Lower leg skin (tissue), 4 donors: ENCODE results near the gene DAP. TPM values are rescaled to one million over a fixed set of nuclear protein-coding genes. Genes with fewer than 3 reads are reported as not detected.
A peak's percentile ranks its signal among the peaks of the same experiment; 100 is the strongest.
"Not testable (repeated sequence)": the region's sequence is repeated elsewhere in the genome, so short reads cannot be mapped to it uniquely, and the experiment has no call there.

Experiments used
- DNase-seq, 2 donors: peaks; one replicate each; pipeline ENCODE4 v3.0.0-alpha.2; 2019; ENCODE audit warnings: low spot score in 2 of 2
- H3K4me3 ChIP-seq: fragments of 200-600 bp; sonication (generic); 2 replicates; pipeline ENCODE4 v1.5.1; 2017; ENCODE audit warnings: mild to moderate bottlenecking, low read depth; ENCODE audit not compliant: poor library complexity, severe bottlenecking
- POLR2A ChIP-seq, 2 donors: fragments of 450-650 bp; IDR thresholded peaks; one replicate each; pipeline ENCODE4 v1.6.1; 2016 to 2017; ENCODE audit warnings: antibody characterized with exemption in 2 of 2, mild to moderate bottlenecking in 1 of 2, moderate library complexity in 1 of 2
- WGBS, 2 donors: methylation state at CpG; one replicate each; pipeline ENCODE4 v1.1.5; 2018; 5-methylcytosine and 5-hydroxymethylcytosine counted together
- intact Hi-C: fragments of 100-400 bp; cut with DNase I; formaldehyde crosslinking; loops from one replicate; pipeline ENCODE4 v1.15.0; 2023; ENCODE audit warnings: low total_unique reads
- total RNA-seq, 4 donors: library from RNA; depleted of rRNA; stranded (reverse); fragments of >200 nt; gene quantifications; one replicate each; pipeline ENCODE4 v1.1.0, GENCODE V29; 2016
- TF ChIP-seq, protein P1 (sequence below), 3 donors: fragments of 450-650 bp; IDR thresholded peaks; one replicate each; pipeline ENCODE4 v1.5.1; 2016; ENCODE audit warnings: antibody characterized with exemption in 3 of 3, mild to moderate bottlenecking in 3 of 3, moderate library complexity in 2 of 3

The DAP gene
- total RNA-seq, 4 donors from 2014 or later: 36.4 to 41.9 (median 39.7) TPM

DNA sequence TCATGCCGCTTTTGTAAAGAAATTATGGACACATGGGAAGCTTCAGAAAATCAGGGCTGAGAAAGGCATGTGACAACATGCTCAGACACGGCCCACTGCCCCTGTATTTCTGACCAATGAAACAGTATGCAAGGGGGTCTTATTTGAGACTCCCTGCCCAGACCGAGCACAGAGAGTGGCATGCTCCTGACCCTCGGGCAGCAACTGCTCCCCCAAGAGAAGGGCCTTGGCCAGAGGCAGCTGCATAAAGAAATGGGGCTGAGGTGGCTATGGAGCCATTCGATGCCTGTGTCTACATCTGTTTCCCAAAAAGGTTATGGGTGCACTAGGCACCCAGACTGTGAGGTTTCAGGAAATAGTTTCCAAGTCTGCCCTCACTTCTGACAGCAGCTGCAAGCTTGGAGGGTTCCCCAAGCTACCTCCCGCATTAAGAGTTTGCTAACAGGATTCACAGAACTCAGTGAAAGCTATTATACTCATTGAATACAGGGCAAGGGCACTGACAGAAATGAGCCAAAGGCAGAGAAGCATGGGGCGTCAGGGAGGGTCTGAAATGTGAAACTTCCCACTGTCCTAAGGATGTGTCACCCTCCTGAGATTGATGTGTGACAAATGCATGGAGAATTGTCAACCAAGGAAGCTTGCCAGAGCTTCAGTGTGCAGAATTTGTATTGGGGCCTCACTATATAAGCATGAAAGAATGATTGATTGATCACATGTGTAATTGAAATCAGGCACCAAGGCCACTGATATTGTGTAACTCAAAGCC is 94.3 kb downstream of the DAP start:
- intact Hi-C loops: no loop called here
- H3K4me3 ChIP-seq: no peak overlapping the region
- TF ChIP-seq, protein P1, sequence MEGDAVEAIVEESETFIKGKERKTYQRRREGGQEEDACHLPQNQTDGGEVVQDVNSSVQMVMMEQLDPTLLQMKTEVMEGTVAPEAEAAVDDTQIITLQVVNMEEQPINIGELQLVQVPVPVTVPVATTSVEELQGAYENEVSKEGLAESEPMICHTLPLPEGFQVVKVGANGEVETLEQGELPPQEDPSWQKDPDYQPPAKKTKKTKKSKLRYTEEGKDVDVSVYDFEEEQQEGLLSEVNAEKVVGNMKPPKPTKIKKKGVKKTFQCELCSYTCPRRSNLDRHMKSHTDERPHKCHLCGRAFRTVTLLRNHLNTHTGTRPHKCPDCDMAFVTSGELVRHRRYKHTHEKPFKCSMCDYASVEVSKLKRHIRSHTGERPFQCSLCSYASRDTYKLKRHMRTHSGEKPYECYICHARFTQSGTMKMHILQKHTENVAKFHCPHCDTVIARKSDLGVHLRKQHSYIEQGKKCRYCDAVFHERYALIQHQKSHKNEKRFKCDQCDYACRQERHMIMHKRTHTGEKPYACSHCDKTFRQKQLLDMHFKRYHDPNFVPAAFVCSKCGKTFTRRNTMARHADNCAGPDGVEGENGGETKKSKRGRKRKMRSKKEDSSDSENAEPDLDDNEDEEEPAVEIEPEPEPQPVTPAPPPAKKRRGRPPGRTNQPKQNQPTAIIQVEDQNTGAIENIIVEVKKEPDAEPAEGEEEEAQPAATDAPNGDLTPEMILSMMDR (IDR thresholded peaks at IDR 0.05): no peak
- TF ChIP-seq POLR2A (IDR thresholded peaks at IDR 0.05): no peak
- WGBS, 2 donors: 88 to 91% methylated on average over 7 of the region's 7 CpGs
- peak in 1 of 2 donors; percentile 18 for DNase-seq

DNA sequence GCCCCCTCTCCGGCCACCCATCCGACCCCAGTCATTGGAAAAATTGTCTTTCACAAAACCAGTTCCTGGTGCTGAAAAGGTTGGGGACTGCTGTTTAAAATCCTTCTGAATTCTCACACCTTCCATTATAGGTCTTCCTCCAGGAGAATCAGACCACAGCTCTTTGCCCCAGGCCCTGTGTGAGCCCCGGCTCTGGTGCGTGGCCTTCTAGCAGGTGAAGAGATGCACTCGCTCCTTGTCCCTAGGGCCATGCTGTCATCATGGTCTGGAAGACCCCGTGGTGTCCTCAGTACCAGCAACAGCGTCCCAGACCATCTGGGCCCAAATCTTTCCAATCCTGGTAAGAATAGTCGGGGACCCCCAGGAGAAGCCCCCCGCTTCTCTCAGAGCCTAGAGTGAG is 95.2 kb downstream of the DAP start:
- no peak for TF ChIP-seq POLR2A (IDR thresholded peaks at IDR 0.05)
- TF ChIP-seq, protein P1 (IDR thresholded peaks at IDR 0.05): no peak
- H3K4me3 ChIP-seq: no peak overlapping the region
- 96 to 97% methylated on average over 9 of the region's 9 CpGs for WGBS, 2 donors
- DNase-seq: peak in 1 of 2 donors; percentile 68
- intact Hi-C loops: no loop called here

DNA sequence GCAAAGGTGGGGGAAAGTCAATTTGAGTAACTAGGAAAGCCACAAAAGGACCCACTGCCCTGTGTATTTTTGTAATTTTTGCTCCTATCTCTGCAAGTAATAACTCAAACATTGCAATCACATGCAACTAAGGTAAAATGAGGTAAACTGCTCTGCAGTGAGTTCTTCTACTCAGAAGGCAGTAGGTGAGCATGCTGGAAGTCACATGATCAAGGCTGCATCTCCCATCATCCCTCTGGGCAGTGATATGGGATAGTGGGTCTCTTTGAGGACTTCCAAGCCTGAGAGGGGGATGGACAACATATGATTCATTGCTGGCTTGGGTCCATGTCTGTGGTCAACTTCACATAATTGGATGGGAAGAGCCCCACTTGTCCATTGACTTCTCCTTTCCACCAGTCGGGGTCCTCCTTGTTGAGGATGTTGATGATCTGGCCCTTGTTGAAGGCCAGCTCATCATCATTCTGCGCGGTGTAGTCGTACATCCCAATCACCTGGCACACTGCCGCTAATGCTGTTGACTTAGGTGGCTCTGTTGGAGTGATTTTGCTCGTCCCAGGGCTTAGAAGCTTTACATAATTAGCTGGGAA is 96.8 kb downstream of the DAP start:
- intact Hi-C loops, H3K4me3 ChIP-seq: not testable (repeated sequence)
- peak in 1 of 2 donors; percentile 21 for DNase-seq
- WGBS, 2 donors: 66 to 81% methylated on average over 6 of the region's 6 CpGs

DNA sequence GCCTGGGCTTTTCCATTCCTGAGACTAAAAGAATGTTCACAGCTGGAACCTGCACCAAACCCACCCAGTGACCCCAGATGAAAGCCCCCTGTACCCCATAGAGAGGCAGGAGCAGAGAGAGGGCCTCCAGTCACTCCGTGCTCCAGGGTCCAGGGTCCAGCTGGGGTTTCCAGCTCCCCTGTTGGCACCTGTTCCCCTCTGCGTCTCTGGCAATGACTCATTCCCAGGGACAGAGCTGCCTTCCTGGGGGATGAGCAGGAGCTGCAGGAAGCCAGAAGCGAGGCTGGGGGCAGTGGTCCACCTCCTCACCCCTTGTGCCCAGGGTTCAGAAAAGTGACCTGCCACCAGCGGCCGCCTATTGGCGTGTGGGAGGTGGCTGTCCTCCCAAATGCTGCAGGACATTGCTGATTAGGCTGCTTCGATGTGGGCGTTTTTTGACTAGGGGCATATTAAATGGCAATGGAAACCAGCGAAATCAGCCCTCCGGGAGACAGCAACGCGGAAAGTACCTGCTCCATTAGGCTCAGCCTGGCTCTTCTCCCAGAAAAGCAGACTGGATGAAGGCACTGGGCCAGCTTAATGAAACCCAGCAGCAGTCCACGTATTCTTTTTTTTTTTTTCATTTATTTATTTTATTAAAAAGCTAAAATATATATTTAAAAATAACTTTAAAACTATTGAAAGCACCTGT is 97.4 kb downstream of the DAP start:
- WGBS, 2 donors: 11 to 21% methylated on average over 13 of the region's 13 CpGs
- TF ChIP-seq, protein P1 (IDR thresholded peaks at IDR 0.05): no peak
- no peak for TF ChIP-seq POLR2A (IDR thresholded peaks at IDR 0.05)
- intact Hi-C loops: no loop called here
- no peak overlapping the region for H3K4me3 ChIP-seq
- peak in 1 of 2 donors; percentile 60 for DNase-seq

DNA sequence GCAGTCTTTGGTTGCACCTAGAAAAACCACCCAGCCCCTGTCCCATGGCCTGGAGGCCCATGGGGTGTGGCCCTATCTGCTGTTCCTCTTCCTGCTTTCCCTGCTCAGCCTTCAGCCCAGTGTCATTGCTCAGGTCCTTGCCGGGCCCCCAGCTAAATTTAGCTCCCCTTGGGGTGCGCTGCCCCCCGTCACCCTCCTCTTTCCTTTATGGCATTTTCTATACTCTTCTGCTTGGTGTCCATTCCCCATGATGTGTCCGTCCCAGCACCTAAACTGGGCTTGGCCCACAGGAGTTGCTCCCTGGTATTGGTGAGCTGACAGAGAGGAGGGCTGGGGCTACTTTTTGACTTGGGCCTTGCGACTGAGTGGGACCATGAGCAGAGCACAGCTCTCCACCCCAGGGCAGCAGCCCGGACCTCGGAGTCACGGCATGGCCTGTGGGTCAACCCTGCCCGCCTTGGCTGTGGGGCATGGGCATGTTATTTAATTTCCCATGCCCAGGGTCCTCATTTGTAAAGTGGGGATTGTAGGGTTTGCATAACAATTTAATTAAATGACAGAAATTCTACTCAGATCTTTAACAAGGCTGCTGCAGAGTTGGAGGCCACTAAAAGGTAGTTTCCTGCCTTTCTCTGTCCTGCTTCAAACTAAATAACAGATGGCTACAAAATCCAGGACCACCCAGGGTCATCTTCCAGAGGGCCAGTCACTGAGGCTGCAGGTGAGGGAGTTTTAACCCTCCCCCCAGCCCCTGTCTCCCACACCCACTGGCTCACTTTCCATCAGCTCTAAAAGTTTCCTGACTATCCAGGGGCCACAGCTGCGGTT is 98.2 kb downstream of the DAP start:
- intact Hi-C loops: no loop called here
- 82 to 84% methylated on average over 10 of the region's 10 CpGs for WGBS, 2 donors
- H3K4me3 ChIP-seq: no peak overlapping the region
- DNase-seq: peak in 1 of 2 donors; percentile 53
- no peak for TF ChIP-seq POLR2A (IDR thresholded peaks at IDR 0.05)
- TF ChIP-seq, protein P1 (IDR thresholded peaks at IDR 0.05): no peak
